Esophagus squamous epithelium (tissue), 5 donors: ENCODE data around the gene RMDN2. TPM values are rescaled to one million over a fixed set of nuclear protein-coding genes. Genes with fewer than 3 reads are reported as not detected.

Experiments
- DNase-seq: peaks from one replicate; lab custom pipeline; 2025; lab: John Stamatoyannopoulos, UW
- H3K27ac ChIP-seq, 4 donors: fragments of 200-600 bp; sonication (generic); one replicate each; pipeline ENCODE4 v1.5.1; 2016 to 2019; ENCODE audit warnings: mild to moderate bottlenecking in 1 of 4
- H3K27me3 ChIP-seq, 4 donors: fragments of 200-600 bp; sonication (generic); 1 replicate in 3 of 4; 2 replicates in 1 of 4; pipeline versions ENCODE4 v1.5.1 to v1.6.0; 2017 to 2021; ENCODE audit warnings: antibody characterized with exemption in 1 of 4
- H3K36me3 ChIP-seq, 3 donors: fragments of 200-600 bp; sonication (generic); one replicate each; pipeline ENCODE4 v1.5.1; 2016 to 2019
- H3K4me1 ChIP-seq, 3 donors: fragments of 200-600 bp; sonication (generic); one replicate each; pipeline ENCODE4 v1.5.1; 2017 to 2019
- H3K4me3 ChIP-seq, 4 donors: fragments of 200-600 bp; sonication (generic); 1 replicate in 3 of 4; 2 replicates in 1 of 4; pipeline ENCODE4 v1.5.1; 2016 to 2019; ENCODE audit warnings: mild to moderate bottlenecking in 2 of 4, moderate library complexity in 1 of 4
- H3K9me3 ChIP-seq, 3 donors: fragments of 200-600 bp; sonication (generic); one replicate each; pipeline ENCODE4 v1.5.1; 2016 to 2019
- POLR2A ChIP-seq, 4 donors: fragments of 450-650 bp; IDR thresholded peaks; one replicate each; pipeline ENCODE4 v1.6.1; 2017; ENCODE audit warnings: antibody characterized with exemption in 4 of 4, mild to moderate bottlenecking in 4 of 4, moderate library complexity in 3 of 4
- WGBS, 2 donors: methylation state at CpG; one replicate each; pipeline ENCODE4 v1.1.5; 2018; 5-methylcytosine and 5-hydroxymethylcytosine counted together
- intact Hi-C: fragments of 100-400 bp; cut with DNase I; formaldehyde crosslinking; loops from one replicate; pipeline ENCODE4 v1.15.0; 2022
- total RNA-seq, 4 donors: library from RNA; depleted of rRNA; stranded (reverse); fragments of >200 nt; gene quantifications; one replicate each; pipeline ENCODE4 v1.1.0, GENCODE V29; 2016
- TF ChIP-seq, protein P1 (sequence below), 6 experiments: fragments of 450-650 bp in 4 of 6; fragments of 200-600 bp in 2 of 6; sonication (generic) in 2 of 6; IDR thresholded peaks; one replicate each; pipeline ENCODE4 v1.5.1; 2016 to 2019; ENCODE audit warnings: antibody characterized with exemption in 6 of 6, mild to moderate bottlenecking in 4 of 6, moderate library complexity in 4 of 6
- donor health status: DM: yes; HTN: yes; CAD: no.

RMDN2 gene
- total RNA-seq, 4 donors from 2014 or later = 3.4 to 7.8 (median 4.7) TPM

DNA sequence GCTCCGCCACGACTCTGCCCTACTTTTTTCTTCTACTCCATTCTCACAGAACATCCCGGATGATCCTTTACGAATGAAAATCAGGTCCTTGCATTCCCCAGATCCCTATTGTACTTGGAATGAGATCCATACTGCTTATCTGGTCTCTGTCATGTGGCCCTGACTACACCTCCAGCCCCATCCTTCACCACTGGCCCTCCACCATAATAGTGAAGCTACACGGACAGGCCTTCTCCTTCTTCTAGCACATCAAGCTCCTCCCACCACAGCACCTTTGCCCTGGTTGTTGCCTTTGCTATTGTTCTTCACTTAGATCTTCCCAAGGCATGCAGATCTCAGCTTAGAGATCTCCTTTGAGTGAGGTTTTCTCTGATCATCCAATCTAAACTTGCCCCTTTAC, 20.1 kb upstream of the RMDN2 start:
- H3K27ac ChIP-seq = no peak overlapping the region
- 65 to 71% methylated on average over 5 of the region's 5 CpGs for WGBS, 2 donors
- no peaks in the 10 kb centered on the region for H3K9me3 ChIP-seq

DNA sequence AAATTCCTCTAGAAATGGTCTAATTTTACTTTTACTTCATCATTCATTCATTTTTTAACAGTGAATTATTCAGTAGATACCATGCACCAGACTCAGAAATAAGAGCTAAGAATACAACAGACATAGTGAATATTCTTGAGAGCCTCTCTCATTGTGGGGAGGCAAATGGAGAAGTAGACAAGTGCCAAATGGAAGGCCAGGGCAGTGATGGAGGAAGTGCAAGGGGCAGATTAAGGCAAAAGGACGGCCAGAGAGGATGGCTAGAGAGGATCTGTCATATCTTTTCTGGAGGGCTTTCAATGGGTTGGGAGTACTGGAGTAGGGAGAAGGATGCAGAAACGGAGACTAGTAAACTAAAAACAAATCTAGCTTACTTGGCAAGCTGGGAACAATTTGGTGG, 19.0 kb upstream of the RMDN2 start:
- TF ChIP-seq, protein P1, sequence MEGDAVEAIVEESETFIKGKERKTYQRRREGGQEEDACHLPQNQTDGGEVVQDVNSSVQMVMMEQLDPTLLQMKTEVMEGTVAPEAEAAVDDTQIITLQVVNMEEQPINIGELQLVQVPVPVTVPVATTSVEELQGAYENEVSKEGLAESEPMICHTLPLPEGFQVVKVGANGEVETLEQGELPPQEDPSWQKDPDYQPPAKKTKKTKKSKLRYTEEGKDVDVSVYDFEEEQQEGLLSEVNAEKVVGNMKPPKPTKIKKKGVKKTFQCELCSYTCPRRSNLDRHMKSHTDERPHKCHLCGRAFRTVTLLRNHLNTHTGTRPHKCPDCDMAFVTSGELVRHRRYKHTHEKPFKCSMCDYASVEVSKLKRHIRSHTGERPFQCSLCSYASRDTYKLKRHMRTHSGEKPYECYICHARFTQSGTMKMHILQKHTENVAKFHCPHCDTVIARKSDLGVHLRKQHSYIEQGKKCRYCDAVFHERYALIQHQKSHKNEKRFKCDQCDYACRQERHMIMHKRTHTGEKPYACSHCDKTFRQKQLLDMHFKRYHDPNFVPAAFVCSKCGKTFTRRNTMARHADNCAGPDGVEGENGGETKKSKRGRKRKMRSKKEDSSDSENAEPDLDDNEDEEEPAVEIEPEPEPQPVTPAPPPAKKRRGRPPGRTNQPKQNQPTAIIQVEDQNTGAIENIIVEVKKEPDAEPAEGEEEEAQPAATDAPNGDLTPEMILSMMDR (IDR thresholded peaks at IDR 0.05) = no peak
- intact Hi-C loops = no loop called here

More for the DNA sequence above, 20.1 kb upstream of the RMDN2 start:
- Histone ChIP-seq H3K27me3 (no peaks in the 10 kb centered on the region), H3K4me1 (peaks cover 0 to 8% (median 0%) of the 10 kb centered on the region in 3 donors), H3K4me3 (no peak overlapping the region), H3K36me3 (no peaks in the 10 kb centered on the region)
- no peak for TF ChIP-seq POLR2A (IDR thresholded peaks at IDR 0.05)
- TF ChIP-seq, protein P1 (IDR thresholded peaks at IDR 0.05) = no peak
- intact Hi-C loops = no loop called here
- DNase-seq = no peak

DNA sequence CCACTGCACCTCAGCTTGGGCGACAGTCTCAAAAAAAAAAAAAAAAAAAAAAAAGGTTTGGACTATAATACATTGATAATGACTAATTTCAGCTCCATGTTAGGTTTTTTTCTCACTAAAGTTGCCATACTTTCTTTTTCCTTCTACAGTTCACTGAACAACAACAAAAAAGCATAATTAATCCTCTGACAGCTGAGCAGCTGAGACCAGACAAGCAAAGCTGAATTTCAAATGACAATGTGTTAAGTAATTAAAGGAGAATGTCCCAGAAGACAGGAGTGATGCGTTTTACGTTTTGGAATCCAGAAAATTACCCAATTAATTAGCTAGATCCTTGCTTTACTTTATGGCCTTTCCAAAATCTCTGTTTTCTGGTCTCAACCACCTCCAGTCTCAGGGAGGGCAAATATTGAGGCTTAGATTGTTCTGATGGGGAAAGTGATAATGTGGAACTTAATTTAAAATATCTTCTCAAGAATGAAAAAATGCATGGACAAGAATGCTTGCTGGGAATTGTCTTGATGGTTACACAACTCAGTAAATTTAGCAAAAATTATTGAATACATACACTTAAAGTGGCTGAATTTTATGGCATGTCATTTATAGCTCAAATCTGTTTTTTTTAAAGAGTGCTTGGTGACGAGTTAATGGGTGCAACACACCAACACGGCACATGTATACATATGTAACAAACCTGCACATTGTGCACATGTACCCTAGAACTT, 17.4 kb upstream of the RMDN2 start:
- Histone ChIP-seq H3K36me3 (no peaks in the 10 kb centered on the region), H3K4me3 (no peak overlapping the region), H3K27ac (no peak overlapping the region), H3K27me3 (no peaks in the 10 kb centered on the region), H3K9me3 (no peaks in the 10 kb centered on the region), H3K4me1 (peaks cover 0 to 8% (median 0%) of the 10 kb centered on the region in 3 donors)
- 35 to 38% methylated on average over 4 to 5 of the region's 5 CpGs for WGBS, 2 donors
- DNase-seq = no peak
- TF ChIP-seq POLR2A (IDR thresholded peaks at IDR 0.05) = no peak
- TF ChIP-seq, protein P1 (IDR thresholded peaks at IDR 0.05) = no peak
- intact Hi-C loops = no loop called here

More for the DNA sequence above, 19.0 kb upstream of the RMDN2 start:
- no peaks in the 10 kb centered on the region for H3K27me3 ChIP-seq
- peaks cover 0 to 8% (median 0%) of the 10 kb centered on the region in 3 donors for H3K4me1 ChIP-seq
- no peak overlapping the region for H3K27ac ChIP-seq
- no peaks in the 10 kb centered on the region for H3K36me3 ChIP-seq
- WGBS, 2 donors = 57 to 73% methylated on average over 2 of the region's 2 CpGs
- no peak overlapping the region for H3K4me3 ChIP-seq
- no peaks in the 10 kb centered on the region for H3K9me3 ChIP-seq
- DNase-seq = no peak

DNA sequence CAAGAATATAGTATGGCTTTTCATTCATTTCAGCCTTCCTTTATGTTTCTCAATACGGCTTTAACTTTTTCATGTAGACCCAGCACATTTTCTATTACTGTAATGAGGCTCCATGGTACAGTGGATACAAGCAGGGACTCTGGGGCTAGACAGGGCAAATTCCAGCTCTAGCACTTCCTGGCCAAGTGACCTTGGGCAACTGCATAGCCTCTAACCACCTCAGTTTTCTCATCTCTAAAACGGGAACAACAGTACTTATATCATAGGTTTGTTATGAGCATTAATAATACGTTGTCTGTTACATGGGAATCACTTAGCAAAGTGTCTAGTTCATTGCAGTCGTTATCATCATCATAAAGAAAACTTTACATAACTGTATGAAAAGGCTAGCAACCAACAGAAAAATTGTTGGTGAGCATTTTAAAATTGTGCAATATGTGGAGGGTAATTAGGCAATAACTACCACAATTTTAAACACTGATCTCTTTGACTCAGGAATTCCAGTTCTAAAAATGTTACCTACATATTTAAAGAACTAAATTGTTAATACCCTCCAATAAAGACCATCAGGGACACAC, 13.7 kb upstream of the RMDN2 start:
- no peak overlapping the region for H3K27ac ChIP-seq
- TF ChIP-seq, protein P1 (IDR thresholded peaks at IDR 0.05) = no peak
- TF ChIP-seq POLR2A (IDR thresholded peaks at IDR 0.05) = no peak
- H3K4me3 ChIP-seq = no peak overlapping the region
- H3K36me3 ChIP-seq = no peaks in the 10 kb centered on the region
- no peaks in the 10 kb centered on the region for H3K27me3 ChIP-seq
- no peaks in the 10 kb centered on the region for H3K9me3 ChIP-seq
- 69 to 72% methylated on average over 4 of the region's 4 CpGs for WGBS, 2 donors
- DNase-seq = no peak
- intact Hi-C loops = no loop called here
- peaks cover 2 to 17% (median 3%) of the 10 kb centered on the region in 3 donors for H3K4me1 ChIP-seq

DNA sequence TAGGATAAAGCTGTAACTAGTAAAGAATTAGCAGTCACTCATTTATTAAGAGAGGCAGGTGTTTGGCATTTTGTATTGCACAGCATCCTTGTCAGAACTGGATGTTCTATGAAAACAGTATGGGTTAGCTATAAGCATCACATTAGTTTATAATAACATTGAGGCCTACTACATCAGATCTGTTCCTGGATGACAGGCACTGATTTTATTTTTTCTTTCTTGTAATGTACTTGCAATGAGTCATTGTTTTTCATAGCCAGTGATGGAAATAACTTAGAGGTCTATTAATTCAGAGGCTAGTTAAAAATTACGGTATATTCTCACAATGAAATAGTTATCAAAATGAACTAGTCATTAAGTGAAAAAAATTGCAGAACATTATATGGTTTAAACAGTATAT, 13.0 kb upstream of the RMDN2 start:
- DNase-seq = no peak
- no peak overlapping the region for H3K27ac ChIP-seq

More for the DNA sequence above, 13.0 kb upstream of the RMDN2 start:
- H3K36me3 ChIP-seq = no peaks in the 10 kb centered on the region
- no peaks in the 10 kb centered on the region for H3K27me3 ChIP-seq
- no peaks in the 10 kb centered on the region for H3K9me3 ChIP-seq
- TF ChIP-seq, protein P1 (IDR thresholded peaks at IDR 0.05) = no peak
- no peak for TF ChIP-seq POLR2A (IDR thresholded peaks at IDR 0.05)
- 36 to 89% methylated on average over 1 of the region's 1 CpG for WGBS, 2 donors
- H3K4me1 ChIP-seq = peaks cover 4 to 23% (median 7%) of the 10 kb centered on the region in 3 donors
- intact Hi-C loops = no loop called here
- no peak overlapping the region for H3K4me3 ChIP-seq
